Smooth muscle cell of the brain vasculature (primary cell): ENCODE data around the gene ADH4.
"Not testable (repeated sequence)": the region's sequence is repeated elsewhere in the genome, so short reads cannot be mapped to it uniquely, and the experiment has no call there.

Source experiments
- DNase-seq: peaks from one replicate; pipeline ENCODE4 v3.0.0-alpha.2; 2012; ENCODE audit warnings: low read depth, low spot score

Gene ADH4

DNA sequence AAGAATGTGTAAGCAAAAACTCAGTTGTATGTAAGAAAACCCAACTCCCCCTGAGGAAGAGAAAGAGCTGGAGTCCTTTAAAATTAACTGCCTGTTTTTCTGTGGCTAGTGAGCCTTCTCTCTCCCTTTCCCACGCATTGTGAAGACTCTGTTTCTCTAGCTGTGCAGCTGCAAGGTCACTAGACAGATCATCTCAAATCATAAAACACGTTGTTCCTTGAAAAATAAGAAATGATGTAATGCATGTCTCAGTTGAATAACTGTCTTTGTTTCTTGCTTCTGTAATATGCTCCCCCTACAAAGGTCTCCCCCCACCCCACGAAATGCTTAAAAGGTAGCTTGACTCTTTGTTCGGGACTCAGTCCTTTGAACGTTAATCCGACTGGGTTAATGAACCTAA lies 63.2 kb downstream of the ADH4 start:
- not testable (repeated sequence) for DNase-seq

DNA sequence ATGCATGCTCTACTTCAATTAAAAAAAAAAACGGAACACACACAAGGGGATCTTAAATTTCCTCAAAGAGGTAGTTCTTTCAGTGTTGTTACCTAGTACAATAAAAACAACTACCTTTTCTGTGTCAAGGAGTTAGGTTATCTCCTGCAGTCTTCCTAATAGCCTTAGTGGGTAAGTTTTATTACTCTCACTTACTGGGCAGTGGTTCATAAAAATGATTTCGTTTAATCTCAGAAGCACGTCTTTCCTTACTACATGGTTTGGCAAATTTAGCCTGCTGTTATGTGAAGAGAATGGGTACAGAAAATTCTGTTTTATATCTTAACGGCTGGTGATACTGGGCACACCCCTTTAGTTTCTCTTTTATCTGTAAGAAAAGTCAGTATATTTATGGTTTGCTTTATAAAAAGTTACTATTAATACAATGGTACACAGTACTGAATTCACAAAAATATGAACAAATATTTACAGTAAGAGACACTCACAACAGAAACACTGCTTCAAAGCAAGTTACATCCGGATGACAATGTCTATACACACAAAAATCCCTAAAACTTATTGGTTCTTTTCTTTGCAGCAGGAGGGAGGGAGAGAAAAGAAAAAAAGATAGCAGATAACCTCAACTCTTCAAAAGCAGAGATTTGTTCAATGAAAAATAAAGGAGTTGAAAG lies 64.3 kb downstream of the ADH4 start:
- no peak for DNase-seq

DNA sequence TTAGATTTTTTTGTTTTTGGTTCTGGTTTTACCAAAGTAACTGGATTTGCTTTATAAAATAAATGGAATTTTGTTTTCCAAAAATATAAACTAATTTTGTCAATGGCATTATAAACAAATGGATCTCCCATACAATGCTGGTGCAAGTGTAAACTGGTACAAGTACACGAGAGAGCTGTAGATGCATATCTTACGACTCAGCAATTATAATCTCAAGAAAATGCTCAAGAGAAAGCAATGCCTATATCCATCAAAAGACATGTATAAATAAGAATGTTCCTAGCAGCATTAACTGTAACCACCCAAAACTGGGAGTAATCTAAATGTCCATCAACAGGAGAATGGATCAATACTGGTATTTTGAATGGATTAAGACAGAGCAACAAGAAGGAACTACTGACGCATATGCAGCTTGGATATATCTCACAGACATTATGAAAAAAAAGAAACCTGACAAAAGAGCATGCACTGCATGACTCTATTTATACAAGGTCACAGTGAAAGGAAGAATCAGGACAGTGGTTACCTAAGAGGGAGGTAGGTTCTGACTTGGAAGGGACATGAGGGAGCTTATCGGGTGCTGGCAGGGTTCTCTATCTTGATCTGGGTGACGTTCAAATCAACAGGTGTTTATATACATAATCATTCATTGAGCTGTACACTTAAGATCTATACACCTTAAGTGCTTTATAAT lies 65.0 kb downstream of the ADH4 start:
- DNase-seq, result no peak

DNA sequence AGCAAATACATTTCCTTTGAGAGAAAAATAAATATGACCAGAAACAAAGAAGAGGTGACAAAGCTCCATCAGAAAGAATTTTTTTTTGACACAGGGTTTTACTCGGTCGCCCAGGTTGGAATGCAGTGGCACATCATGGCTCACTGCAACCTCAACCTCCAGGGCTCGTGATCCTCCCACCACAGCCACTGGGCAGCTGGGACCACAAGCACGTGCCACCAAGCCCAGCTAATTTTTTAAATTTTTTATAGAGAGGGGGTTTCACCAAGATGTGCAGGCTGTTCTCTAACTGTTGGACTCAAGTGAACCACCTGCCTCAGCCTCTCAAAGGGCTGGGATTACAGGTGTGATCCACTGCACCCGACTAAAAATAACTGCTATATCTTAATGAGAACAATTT lies 65.8 kb downstream of the ADH4 start:
- no peak for DNase-seq

DNA sequence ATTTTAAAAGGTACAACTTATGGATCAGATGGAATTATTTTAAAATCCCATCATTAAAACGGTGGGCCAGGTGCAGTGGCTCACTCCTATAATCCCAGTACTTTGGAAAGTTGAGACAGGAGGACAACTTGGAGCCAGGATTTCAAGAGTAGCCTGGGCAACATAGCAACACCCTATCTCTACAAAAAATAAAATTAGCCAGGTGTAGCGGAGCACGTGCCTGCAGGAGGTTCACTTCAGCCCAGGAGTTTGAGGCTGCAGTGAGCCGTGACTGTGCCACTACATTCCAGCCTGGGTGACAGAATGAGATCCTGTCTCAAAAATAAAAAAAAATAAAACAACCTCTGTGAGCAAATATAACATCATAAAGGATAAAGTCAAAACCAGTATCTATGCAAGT lies 66.9 kb downstream of the ADH4 start:
- DNase-seq, result no peak

DNA sequence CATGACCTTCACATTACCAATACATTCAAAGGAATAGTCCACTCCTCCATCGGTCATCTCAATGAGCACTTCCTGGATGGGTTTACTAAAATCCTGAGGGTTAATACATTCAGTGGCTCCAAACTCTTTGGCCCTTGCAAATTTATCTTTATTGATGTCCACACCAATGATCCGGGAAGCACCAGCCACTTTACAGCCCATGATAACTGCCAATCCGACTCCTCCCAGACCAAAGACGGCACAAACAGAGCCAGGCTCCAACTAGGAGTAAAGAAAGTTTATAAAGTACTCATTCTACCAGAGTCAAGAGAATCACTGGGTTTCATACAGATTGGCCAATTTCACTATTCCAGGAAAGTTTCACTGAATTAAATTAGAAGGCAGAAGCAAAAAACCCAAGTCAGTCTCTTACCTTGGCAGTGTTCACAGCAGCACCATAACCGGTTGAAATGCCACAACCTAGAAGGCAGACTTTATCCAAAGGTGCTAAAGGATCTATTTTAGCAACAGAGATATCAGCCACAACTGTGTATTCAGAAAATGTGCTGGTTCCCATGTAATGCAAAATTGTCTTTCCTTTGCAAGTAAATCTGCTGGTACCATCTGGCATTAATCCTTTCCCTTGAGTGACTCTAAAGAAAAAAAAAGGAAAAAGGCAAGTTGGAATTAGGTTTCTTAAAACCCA lies 67.7 kb downstream of the ADH4 start:
- no peak for DNase-seq

DNA sequence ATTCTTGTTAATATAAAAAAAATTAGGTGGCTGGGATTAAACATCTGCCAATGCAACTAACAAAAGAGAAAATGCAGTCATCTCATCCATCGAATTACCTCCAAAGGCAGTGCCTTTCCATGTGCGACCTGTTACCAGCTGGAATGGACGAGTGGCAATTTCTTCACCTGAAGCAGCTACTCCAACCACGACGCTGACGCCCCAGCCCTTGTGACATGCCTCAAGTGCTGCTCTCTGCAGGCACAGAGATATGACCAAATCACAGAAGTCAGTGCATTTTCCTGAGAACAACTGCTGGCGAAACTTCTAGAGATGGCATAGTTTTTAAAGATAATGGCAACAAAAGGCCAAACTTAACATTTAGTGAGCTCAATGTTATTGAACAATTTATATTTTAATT lies 69.3 kb downstream of the ADH4 start:
- no peak for DNase-seq
